Mesenchymal stem cell (in vitro differentiated cells and primary cell): ENCODE data around the gene PTPRD.

Experiments used
- DNase-seq: peaks from one replicate; pipeline ENCODE4 v3.0.0-alpha.2; 2013
- H2AFZ ChIP-seq: one replicate; pipeline ENCODE4 v1.6.1; 2013; ENCODE audit warnings: low read depth, mild to moderate bottlenecking, control low read depth, inconsistent platforms, low read length, moderate library complexity
- H2AK5ac ChIP-seq: 2 replicates; pipeline ENCODE4 v1.6.1; 2013; ENCODE audit warnings: low read length, moderate library complexity, mild to moderate bottlenecking, inconsistent platforms; ENCODE audit not compliant: severe bottlenecking
- H2BK120ac ChIP-seq: one replicate; pipeline ENCODE4 v1.6.1; 2013; ENCODE audit warnings: low read depth, mild to moderate bottlenecking, inconsistent platforms, low read length, moderate library complexity
- H2BK12ac ChIP-seq, 2 experiments: one replicate each; pipeline ENCODE4 v1.6.1; 2013; ENCODE audit warnings: inconsistent platforms in 2 of 2, low read length in 2 of 2, mild to moderate bottlenecking in 2 of 2, moderate library complexity in 2 of 2, control low read depth in 1 of 2
- H2BK15ac ChIP-seq: one replicate; pipeline ENCODE4 v1.6.1; 2013; ENCODE audit warnings: mild to moderate bottlenecking, low read depth, inconsistent platforms; ENCODE audit not compliant: poor library complexity, severe bottlenecking
- H2BK5ac ChIP-seq: 2 replicates; pipeline ENCODE4 v1.6.1; 2013; ENCODE audit warnings: low read depth, mild to moderate bottlenecking, low read length, control low read depth, inconsistent platforms; ENCODE audit not compliant: poor library complexity, severe bottlenecking
- H3K14ac ChIP-seq, 2 experiments: one replicate each; pipeline ENCODE4 v1.6.1; 2013; ENCODE audit warnings: inconsistent platforms in 2 of 2, low read length in 2 of 2, control low read depth in 1 of 2, mild to moderate bottlenecking in 1 of 2, moderate library complexity in 1 of 2
- H3K18ac ChIP-seq, 2 experiments: one replicate each; pipeline ENCODE4 v1.6.1; 2013; ENCODE audit warnings: inconsistent platforms in 2 of 2, low read length in 2 of 2, control low read depth in 1 of 2, low read depth in 1 of 2, mild to moderate bottlenecking in 1 of 2
- H3K23ac ChIP-seq, 2 experiments: one replicate each; pipeline ENCODE4 v1.6.1; 2013; ENCODE audit warnings: inconsistent platforms in 2 of 2, low read length in 2 of 2, mild to moderate bottlenecking in 2 of 2, moderate library complexity in 2 of 2, control low read depth in 1 of 2
- H3K27ac ChIP-seq: 2 replicates; pipeline ENCODE4 v1.5.1; 2013; ENCODE audit warnings: mild to moderate bottlenecking, moderate library complexity, low read length, control low read depth, inconsistent platforms; ENCODE audit not compliant: poor library complexity, severe bottlenecking
- H3K27me3 ChIP-seq, 2 experiments: 2 replicates each; pipeline versions ENCODE4 v1.6.1 to v1.7.0; 2013; ENCODE audit warnings: low read length in 2 of 2, mild to moderate bottlenecking in 2 of 2, moderate library complexity in 2 of 2, control low read depth in 1 of 2, inconsistent platforms in 1 of 2; ENCODE audit not compliant: control insufficient read depth in 1 of 2, insufficient read depth in 1 of 2
- H3K36me3 ChIP-seq, 2 experiments: 2 replicates each; pipeline versions ENCODE4 v1.6.1 to v1.7.0; 2013; ENCODE audit warnings: low read length in 2 of 2, control low read depth in 1 of 2, inconsistent platforms in 1 of 2, low read depth in 1 of 2, mild to moderate bottlenecking in 1 of 2; ENCODE audit not compliant: insufficient read depth in 2 of 2, control insufficient read depth in 1 of 2
- H3K4ac ChIP-seq, 2 experiments: one replicate each; pipeline ENCODE4 v1.6.1; 2013; ENCODE audit warnings: inconsistent platforms in 2 of 2, low read length in 2 of 2, mild to moderate bottlenecking in 2 of 2, moderate library complexity in 2 of 2, control low read depth in 1 of 2, low read depth in 1 of 2
- H3K4me1 ChIP-seq: 2 replicates; pipeline ENCODE4 v1.6.1; 2013; ENCODE audit warnings: low read depth, low read length, control low read depth; ENCODE audit not compliant: control insufficient read depth, insufficient read depth
- H3K4me2 ChIP-seq: 2 replicates; pipeline ENCODE4 v1.6.1; 2013; ENCODE audit warnings: low read length, mild to moderate bottlenecking, inconsistent platforms; ENCODE audit not compliant: poor library complexity, severe bottlenecking
- H3K4me3 ChIP-seq, 2 experiments: 2 replicates each; pipeline versions ENCODE4 v1.5.1 to v1.7.0; 2013; ENCODE audit warnings: low read length in 2 of 2, mild to moderate bottlenecking in 2 of 2, control low read depth in 1 of 2, low read depth in 1 of 2; ENCODE audit not compliant: insufficient read depth in 1 of 2
- H3K79me1 ChIP-seq: replicated peaks from 2 replicates; pipeline ENCODE4 v1.6.1; 2013; ENCODE audit warnings: mild to moderate bottlenecking, control low read depth, low read length, inconsistent platforms; ENCODE audit not compliant: poor library complexity, severe bottlenecking
- H3K9ac ChIP-seq: 2 replicates; pipeline ENCODE4 v1.7.0; 2013; ENCODE audit warnings: mild to moderate bottlenecking, low read length, moderate library complexity
- H3K9me3 ChIP-seq: 2 replicates; pipeline ENCODE4 v1.7.0; 2013; ENCODE audit warnings: mild to moderate bottlenecking, low read length; ENCODE audit not compliant: control insufficient read depth
- H4K8ac ChIP-seq: one replicate; pipeline ENCODE4 v1.6.1; 2013; ENCODE audit warnings: inconsistent platforms, mild to moderate bottlenecking, low read length, moderate library complexity
- H4K91ac ChIP-seq: one replicate; pipeline ENCODE4 v1.6.1; 2013; ENCODE audit warnings: mild to moderate bottlenecking, low read length, inconsistent platforms
- WGBS: methylation state at CpG from one replicate; pipeline ENCODE4 v1.1.7; 2013; ENCODE audit warnings: mixed read lengths; 5-methylcytosine and 5-hydroxymethylcytosine counted together

Gene PTPRD

GRCh38 chr9:9231946-9232345 is 1380.9 kb downstream of the PTPRD start:
- Histone ChIP-seq H3K4me1 (no peaks in the 10 kb centered on the region), H3K4ac (no peak overlapping the region), H3K14ac (no peak overlapping the region), H3K9me3 (peaks cover 9% of the 10 kb centered on the region), H2BK15ac (no peak overlapping the region), H4K8ac (no peak overlapping the region), H3K4me2 (no peak overlapping the region), H4K91ac (no peak overlapping the region), H3K9ac (no peak overlapping the region), H3K79me1 (no peaks in the 10 kb centered on the region), H3K27me3 (no peaks in the 10 kb centered on the region), H2BK5ac (no peak overlapping the region), H3K36me3 (no peaks in the 10 kb centered on the region), H3K4me3 (no peak overlapping the region), H3K23ac (no peak overlapping the region), H3K27ac (no peak overlapping the region), H2BK120ac (no peak overlapping the region), H2AFZ (no peak overlapping the region), H2BK12ac (no peak overlapping the region), H3K18ac (no peak overlapping the region), H2AK5ac (no peak overlapping the region)
- no peak for DNase-seq

GRCh38 chr9:9229269-9229668 is 1383.5 kb downstream of the PTPRD start:
- Histone ChIP-seq H3K79me1 (no peaks in the 10 kb centered on the region), H3K4me3 (no peak overlapping the region), H3K36me3 (no peaks in the 10 kb centered on the region), H2AFZ (no peak overlapping the region), H3K9ac (no peak overlapping the region), H3K4ac (no peak overlapping the region), H2BK120ac (no peak overlapping the region), H4K91ac (no peak overlapping the region), H2BK15ac (no peak overlapping the region), H2BK12ac (no peak overlapping the region), H3K14ac (no peak overlapping the region), H3K23ac (no peak overlapping the region), H3K27me3 (no peaks in the 10 kb centered on the region), H2BK5ac (no peak overlapping the region), H3K27ac (no peak overlapping the region), H2AK5ac (no peak overlapping the region), H3K18ac (no peak overlapping the region), H4K8ac (no peak overlapping the region), H3K4me2 (no peak overlapping the region), H3K4me1 (no peaks in the 10 kb centered on the region), H3K9me3 (peaks cover 3% of the 10 kb centered on the region)
- DNase-seq, result peak; percentile 6
- 75% methylated on average over 2 of the region's 3 CpGs for WGBS

- Histone ChIP-seq H3K36me3 (no peaks in the 10 kb centered on the region), H2AFZ (no peak overlapping the region), H3K27me3 (no peaks in the 10 kb centered on the region), H3K18ac (no peak overlapping the region), H2AK5ac (no peak overlapping the region), H3K9ac (no peak overlapping the region), H2BK5ac (no peak overlapping the region), H3K4me2 (no peak overlapping the region), H3K4me3 (no peak overlapping the region), H2BK15ac (no peak overlapping the region), H2BK12ac (no peak overlapping the region), H3K4ac (no peak overlapping the region), H4K91ac (no peak overlapping the region), H4K8ac (no peak overlapping the region), H3K79me1 (no peaks in the 10 kb centered on the region), H3K14ac (no peak overlapping the region), H3K4me1 (no peaks in the 10 kb centered on the region), H2BK120ac (no peak overlapping the region), H3K9me3 (no peaks in the 10 kb centered on the region), H3K23ac (no peak overlapping the region), H3K27ac (no peak overlapping the region)
- no peak for DNase-seq
Observed at GRCh38 chr9:9223175-9223574, 1389.6 kb downstream of the PTPRD start.

GRCh38 chr9:9222730-9223129 is 1390.1 kb downstream of the PTPRD start:
- no peak for DNase-seq

More at GRCh38 chr9:9222730-9223129, 1390.1 kb downstream of the PTPRD start:
- Histone ChIP-seq H2AFZ (no peak overlapping the region), H3K14ac (no peak overlapping the region), H3K9me3 (no peaks in the 10 kb centered on the region), H3K4ac (no peak overlapping the region), H3K18ac (no peak overlapping the region), H3K4me2 (no peak overlapping the region), H2AK5ac (no peak overlapping the region), H4K91ac (no peak overlapping the region), H2BK120ac (no peak overlapping the region), H3K27ac (no peak overlapping the region), H3K9ac (no peak overlapping the region), H3K79me1 (no peaks in the 10 kb centered on the region), H2BK12ac (no peak overlapping the region), H3K4me1 (no peaks in the 10 kb centered on the region), H4K8ac (no peak overlapping the region), H2BK15ac (no peak overlapping the region), H2BK5ac (no peak overlapping the region), H3K27me3 (no peaks in the 10 kb centered on the region), H3K36me3 (no peaks in the 10 kb centered on the region), H3K23ac (no peak overlapping the region), H3K4me3 (no peak overlapping the region)
- no CpG with 5 or more reads among the region's 1 CpG for WGBS
